GM23338 (cell line): ENCODE data around the gene FES. TPM values are rescaled to one million over a fixed set of nuclear protein-coding genes. Genes with fewer than 3 reads are reported as not detected.

ENCODE experiments used
- ATAC-seq: fragments of 200-7000 bp; cut with Tn5 transposase; 3 replicates; pipeline ENCODE4 v1.9.1; 2020
- DNase-seq: peaks from one replicate; pipeline ENCODE4 v3.0.0-alpha.2; 2015; ENCODE audit warnings: low spot score
- H2AFZ ChIP-seq: fragments of 200-600 bp; sonication (generic); 2 replicates; pipeline ENCODE4 v1.8.0; 2016; ENCODE audit warnings: antibody characterized with exemption, mild to moderate bottlenecking, moderate library complexity
- H3F3A ChIP-seq: fragments of 200-600 bp; sonication (generic); replicated peaks from 2 replicates; pipeline ENCODE4 v1.8.0; 2017; ENCODE audit warnings: antibody characterized with exemption, mixed run types, low read depth
- H3K27ac ChIP-seq: fragments of 200-600 bp; sonication (generic); 2 replicates; pipeline ENCODE4 v1.6.1; 2016; ENCODE audit warnings: low read depth
- H3K27me3 ChIP-seq: fragments of 200-600 bp; sonication (generic); 2 replicates; pipeline ENCODE4 v1.8.0; 2016; ENCODE audit warnings: mild to moderate bottlenecking, mixed run types, moderate library complexity; ENCODE audit not compliant: insufficient read depth
- H3K36me3 ChIP-seq: fragments of 200-600 bp; sonication (generic); 2 replicates; pipeline ENCODE4 v1.8.0; 2016; ENCODE audit warnings: mild to moderate bottlenecking; ENCODE audit not compliant: insufficient read depth
- H3K4me1 ChIP-seq: fragments of 200-600 bp; sonication (generic); 2 replicates; pipeline ENCODE4 v1.8.0; 2016; ENCODE audit warnings: mild to moderate bottlenecking, moderate library complexity; ENCODE audit not compliant: insufficient read depth
- H3K4me2 ChIP-seq: fragments of 200-600 bp; sonication (generic); 2 replicates; pipeline ENCODE4 v1.7.1; 2017; ENCODE audit warnings: mixed run types
- H3K4me3 ChIP-seq: fragments of 200-600 bp; sonication (generic); 2 replicates; pipeline ENCODE4 v1.6.1; 2016; ENCODE audit warnings: mixed run types
- H3K79me2 ChIP-seq: fragments of 200-600 bp; sonication (generic); replicated peaks from 2 replicates; pipeline ENCODE4 v1.8.0; 2017; ENCODE audit warnings: mild to moderate bottlenecking; ENCODE audit not compliant: insufficient read depth
- H3K9me2 ChIP-seq: fragments of 200-600 bp; sonication (generic); 2 replicates; pipeline ENCODE4 v1.8.0; 2017; ENCODE audit not compliant: insufficient read depth
- H4K20me1 ChIP-seq: fragments of 200-600 bp; sonication (generic); replicated peaks from 2 replicates; pipeline ENCODE4 v1.8.0; 2017; ENCODE audit warnings: mild to moderate bottlenecking; ENCODE audit not compliant: insufficient read depth
- H3K27ac Mint-ChIP-seq: 2 replicates; pipeline ENCODE4 v1.8.0; 2020; ENCODE audit warnings: inconsistent platforms, mild to moderate bottlenecking, moderate library complexity, mixed read lengths
- H3K27me3 Mint-ChIP-seq: 3 replicates; pipeline ENCODE4 v1.8.0; 2022; ENCODE audit warnings: low read depth, mild to moderate bottlenecking, moderate library complexity, mixed read lengths, inconsistent platforms; ENCODE audit not compliant: insufficient read depth, poor library complexity
- H3K36me3 Mint-ChIP-seq: 3 replicates; pipeline ENCODE4 v1.8.0; 2021; ENCODE audit warnings: low read depth, mild to moderate bottlenecking, inconsistent platforms, moderate library complexity, mixed read lengths
- H3K4me1 Mint-ChIP-seq: 3 replicates; pipeline ENCODE4 v1.8.0; 2020; ENCODE audit warnings: mild to moderate bottlenecking, inconsistent platforms, mixed read lengths
- H3K4me3 Mint-ChIP-seq: 3 replicates; pipeline ENCODE4 v1.8.0; 2021; ENCODE audit warnings: moderate library complexity, mild to moderate bottlenecking, inconsistent platforms, mixed read lengths
- H3K9me3 Mint-ChIP-seq: 3 replicates; pipeline ENCODE4 v1.8.0; 2020; ENCODE audit warnings: moderate library complexity, mild to moderate bottlenecking, inconsistent platforms, mixed read lengths
- CREB1 ChIP-seq: fragments of 250-450 bp; sonication (Bioruptor Pico); IDR thresholded peaks from 2 replicates; pipeline ENCODE4 v1.5.0; 2020; ENCODE audit warnings: low read depth, mild to moderate bottlenecking, moderate library complexity
- CTCF ChIP-seq, 2 experiments: fragments of 200-600 bp in 1 of 2; sonication (generic) in 1 of 2; conservative IDR thresholded peaks; 2 replicates each; pipeline versions ENCODE4 v1.5.1 to v1.6.1; 2016 to 2017; ENCODE audit warnings: antibody characterized with exemption in 2 of 2, low read depth in 2 of 2, mild to moderate bottlenecking in 2 of 2, moderate library complexity in 1 of 2
- ETS1 ChIP-seq: IDR thresholded peaks from 2 replicates; pipeline ENCODE4 v1.6.1; 2016; ENCODE audit warnings: antibody characterized with exemption
- EZH2 ChIP-seq: fragments of 200-600 bp; sonication (generic); IDR thresholded peaks from one replicate; pipeline ENCODE4 v1.8.0; 2017; ENCODE audit warnings: antibody characterized with exemption, mild to moderate bottlenecking, low read depth; ENCODE audit not compliant: unreplicated experiment
- EZH2phosphoT487 ChIP-seq: fragments of 200-600 bp; sonication (generic); IDR thresholded peaks from one replicate; pipeline ENCODE4 v1.8.1; 2018; ENCODE audit warnings: antibody characterized with exemption; ENCODE audit not compliant: unreplicated experiment
- JUNB ChIP-seq: IDR thresholded peaks from one replicate; pipeline ENCODE4 v1.6.1; 2016; ENCODE audit warnings: antibody characterized with exemption; ENCODE audit not compliant: unreplicated experiment
- NANOG ChIP-seq: IDR thresholded peaks from 2 replicates; pipeline ENCODE4 v1.6.1; 2016; ENCODE audit warnings: antibody characterized with exemption, borderline replicate concordance
- POLR2AphosphoS5 ChIP-seq: IDR thresholded peaks from 2 replicates; pipeline ENCODE4 v1.6.1; 2016; ENCODE audit warnings: antibody characterized with exemption, low read depth
- REST ChIP-seq: IDR thresholded peaks from one replicate; pipeline ENCODE4 v1.6.1; 2018; ENCODE audit warnings: antibody characterized with exemption; ENCODE audit not compliant: unreplicated experiment
- STAT1 ChIP-seq: IDR thresholded peaks from one replicate; pipeline ENCODE4 v1.6.1; 2016; ENCODE audit warnings: antibody characterized with exemption; ENCODE audit not compliant: unreplicated experiment
- ZNF114 ChIP-seq: fragments of 250-450 bp; sonication (Bioruptor Pico); IDR thresholded peaks from 2 replicates; pipeline ENCODE4 v1.5.0; 2020; ENCODE audit warnings: mild to moderate bottlenecking, moderate library complexity
- ZNF331 ChIP-seq: fragments of 250-450 bp; sonication (Bioruptor Pico); IDR thresholded peaks from 2 replicates; pipeline ENCODE4 v1.5.0; 2020; ENCODE audit warnings: low read depth, mild to moderate bottlenecking, moderate library complexity
- ZNF462 ChIP-seq: fragments of 250-450 bp; sonication (Bioruptor Pico); IDR thresholded peaks from 2 replicates; pipeline ENCODE4 v1.5.0; 2020; ENCODE audit warnings: mild to moderate bottlenecking, moderate library complexity
- polyA plus RNA-seq: library from polyadenylated mRNA; unstranded; fragments of >200 nt; fragmentation: Nextera tagmentation; extraction: Ambion mirVana; gene quantifications from 2 replicates; pipeline ENCODE4 v1.2.1, GENCODE V29; 2016
- total RNA-seq: library from RNA; depleted of rRNA; stranded (reverse); fragments of >200 nt; shearing (Covaris generic); gene quantifications from 2 replicates; pipeline ENCODE4 v1.2.3, GENCODE V29; 2014

FES gene
- total and polyA plus RNA-seq, 2 experiments from 2014 or later: 2.7 to 14.4 TPM

- Mint-ChIP-seq H3K27me3 (peaks cover 5% of the 10 kb centered on the region), H3K27ac (no peak overlapping the region), H3K9me3 (no peaks in the 10 kb centered on the region), H3K36me3 (no peaks in the 10 kb centered on the region; the same call in 2 of the 3 replicates), H3K4me1 (peaks cover 22% of the 10 kb centered on the region), H3K4me3 (no peak overlapping the region)
- ATAC-seq: no peak
- Histone ChIP-seq H3K4me1 (peaks cover 13% of the 10 kb centered on the region), H3K27me3 (no peaks in the 10 kb centered on the region), H3F3A (0 out of 2 replicates have a peak, but pooled peaks cover 5% of the 10 kb centered on the region), H3K27ac (no peak overlapping the region), H3K9me2 (no peaks in the 10 kb centered on the region), H4K20me1 (no peaks in the 10 kb centered on the region), H3K4me2 (no peak overlapping the region), H2AFZ (no peak overlapping the region), H3K4me3 (no peak overlapping the region), H3K36me3 (no peaks in the 10 kb centered on the region), H3K79me2 (no peaks in the 10 kb centered on the region)
- TF ChIP-seq EZH2phosphoT487: no peak
- TF ChIP-seq REST: no peak
- no peak for TF ChIP-seq CTCF (conservative IDR thresholded peaks at IDR 0.05; ENCODE audit: low read depth in 2 of 2)
- no peak for TF ChIP-seq ZNF462 (CRISPR knock-in tag)
- no peak for TF ChIP-seq NANOG
- no peak for TF ChIP-seq STAT1
- TF ChIP-seq ZNF114 (CRISPR knock-in tag): no peak
- no peak for TF ChIP-seq ZNF331 (CRISPR knock-in tag)
- no peak for TF ChIP-seq EZH2
- TF ChIP-seq CREB1 (CRISPR knock-in tag): no peak
- TF ChIP-seq ETS1: no peak
- TF ChIP-seq POLR2AphosphoS5: no peak
- TF ChIP-seq JUNB: no peak
- no peak for DNase-seq
Observed at GRCh38 chr15:90886291-90886614, 1.9 kb downstream of the FES start.
